ENCODE measurements around the gene GOSR1.
"Not testable (repeated sequence)": the region's sequence is repeated elsewhere in the genome, so short reads cannot be mapped to it uniquely, and the experiment has no call there.

Gene GOSR1

DNA sequence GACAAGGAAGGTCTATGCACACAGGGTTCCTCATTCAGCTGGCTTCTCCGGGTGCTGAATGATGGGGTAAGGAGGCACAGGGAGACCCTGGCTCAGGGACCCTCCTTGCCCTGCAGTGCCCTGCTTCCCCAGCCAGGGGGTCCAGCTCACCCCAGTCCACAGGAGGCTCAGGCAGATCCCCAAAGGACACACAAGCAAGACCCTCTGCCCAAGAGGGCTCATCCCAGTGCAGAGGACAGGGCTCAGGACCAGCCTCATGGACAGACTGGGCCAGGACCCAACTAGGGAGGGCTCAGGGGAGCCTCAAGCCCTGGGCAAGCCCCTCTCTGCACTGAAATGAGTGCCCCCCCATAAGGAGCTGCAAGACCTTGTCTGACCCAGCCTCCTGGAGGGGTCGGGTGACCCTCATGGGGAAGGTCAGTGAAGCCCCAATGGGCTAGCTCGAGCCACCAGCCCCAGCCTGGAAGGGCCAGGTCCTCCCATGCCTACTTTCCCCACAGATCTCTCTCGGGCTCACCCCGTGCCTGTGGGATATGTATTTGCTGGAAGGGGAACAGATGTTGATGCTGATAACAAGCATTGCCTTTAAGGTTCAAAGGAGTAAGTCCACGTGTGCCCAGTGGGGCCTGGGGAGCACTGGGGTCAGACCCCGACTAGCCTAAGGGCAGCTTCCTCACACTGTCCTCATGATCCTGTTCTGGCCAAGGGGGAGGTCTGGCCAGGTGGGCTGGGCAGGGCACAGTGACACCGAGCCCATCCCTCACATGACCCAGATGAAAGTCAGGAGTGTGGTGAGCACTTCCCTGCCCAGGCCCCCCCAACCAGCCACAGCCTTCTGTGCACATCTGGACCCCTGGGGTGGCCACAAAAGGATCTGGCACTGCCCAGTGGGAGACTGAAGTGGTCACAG lies 83.2 kb downstream of the GOSR1 start:
- H3K27me3 ChIP-seq (ENCODE audit: control insufficient read depth in 1 of 2, insufficient read depth in 2 of 2, low read length in 2 of 2); H3K27ac ChIP-seq (ENCODE audit: low read depth, low read length); H3K4me1 ChIP-seq (ENCODE audit: control insufficient read depth in 1 of 2, insufficient read depth in 2 of 2, low read length in 2 of 2); H3K4me3 ChIP-seq (ENCODE audit: low read depth in 1 of 2, low read length in 2 of 2); H3K36me3 ChIP-seq (ENCODE audit: control insufficient read depth in 1 of 2, insufficient read depth in 2 of 2, low read length in 2 of 2); H3K9me3 ChIP-seq (ENCODE audit: control insufficient read depth in 1 of 2, low read length in 2 of 2); H3K9ac ChIP-seq (ENCODE audit: low read depth in 1 of 2, low read length in 2 of 2): not testable (repeated sequence)

GRCh38 chr17:30561766-30562165 lies 84.6 kb downstream of the GOSR1 start:
- H3K9me3 ChIP-seq (ENCODE audit: control insufficient read depth in 1 of 2, low read length in 2 of 2); H3K9ac ChIP-seq (ENCODE audit: low read depth in 1 of 2, low read length in 2 of 2); H3K4me1 ChIP-seq (ENCODE audit: control insufficient read depth in 1 of 2, insufficient read depth in 2 of 2, low read length in 2 of 2); H3K27me3 ChIP-seq (ENCODE audit: control insufficient read depth in 1 of 2, insufficient read depth in 2 of 2, low read length in 2 of 2); H3K4me3 ChIP-seq (ENCODE audit: low read depth in 1 of 2, low read length in 2 of 2); H3K36me3 ChIP-seq (ENCODE audit: control insufficient read depth in 1 of 2, insufficient read depth in 2 of 2, low read length in 2 of 2); H3K27ac ChIP-seq (ENCODE audit: low read depth, low read length): not testable (repeated sequence)

- H3K27ac ChIP-seq (ENCODE audit: low read depth, low read length); H3K4me3 ChIP-seq (ENCODE audit: low read depth in 1 of 2, low read length in 2 of 2); H3K9ac ChIP-seq (ENCODE audit: low read depth in 1 of 2, low read length in 2 of 2); H3K9me3 ChIP-seq (ENCODE audit: control insufficient read depth in 1 of 2, low read length in 2 of 2); H3K36me3 ChIP-seq (ENCODE audit: control insufficient read depth in 1 of 2, insufficient read depth in 2 of 2, low read length in 2 of 2); H3K4me1 ChIP-seq (ENCODE audit: control insufficient read depth in 1 of 2, insufficient read depth in 2 of 2, low read length in 2 of 2); H3K27me3 ChIP-seq (ENCODE audit: control insufficient read depth in 1 of 2, insufficient read depth in 2 of 2, low read length in 2 of 2): not testable (repeated sequence)
These were observed 86.1 kb downstream of the GOSR1 start for GRCh38 chr17:30563131-30563904.

DNA sequence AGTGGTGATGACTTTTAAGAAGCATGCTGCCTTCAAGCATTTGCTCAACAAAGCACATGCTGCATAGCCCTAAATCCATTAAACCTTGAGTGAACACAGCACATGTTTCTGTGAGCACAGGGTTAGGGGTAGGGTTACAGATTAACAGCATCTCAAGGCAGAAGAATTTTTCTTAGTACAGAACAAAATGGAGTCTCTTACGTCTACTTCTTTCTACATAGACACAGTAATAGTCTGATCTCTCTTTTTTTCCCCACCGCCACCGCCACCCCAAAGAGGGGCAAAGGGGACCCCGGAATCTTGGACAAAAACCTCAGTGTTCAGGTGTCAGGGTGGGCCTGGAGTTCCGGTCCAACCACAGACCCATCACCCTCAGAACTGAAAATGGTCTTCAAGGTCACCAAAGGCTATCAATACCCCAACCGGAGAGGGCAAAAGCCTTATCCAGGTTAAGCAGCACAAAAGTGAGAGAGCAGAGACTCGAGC lies 86.7 kb downstream of the GOSR1 start:
- not testable (repeated sequence) for H3K9ac ChIP-seq (ENCODE audit: low read depth in 1 of 2, low read length in 2 of 2); H3K4me1 ChIP-seq (ENCODE audit: control insufficient read depth in 1 of 2, insufficient read depth in 2 of 2, low read length in 2 of 2); H3K27ac ChIP-seq (ENCODE audit: low read depth, low read length); H3K36me3 ChIP-seq (ENCODE audit: control insufficient read depth in 1 of 2, insufficient read depth in 2 of 2, low read length in 2 of 2); H3K27me3 ChIP-seq (ENCODE audit: control insufficient read depth in 1 of 2, insufficient read depth in 2 of 2, low read length in 2 of 2); H3K9me3 ChIP-seq (ENCODE audit: control insufficient read depth in 1 of 2, low read length in 2 of 2); H3K4me3 ChIP-seq (ENCODE audit: low read depth in 1 of 2, low read length in 2 of 2)

DNA sequence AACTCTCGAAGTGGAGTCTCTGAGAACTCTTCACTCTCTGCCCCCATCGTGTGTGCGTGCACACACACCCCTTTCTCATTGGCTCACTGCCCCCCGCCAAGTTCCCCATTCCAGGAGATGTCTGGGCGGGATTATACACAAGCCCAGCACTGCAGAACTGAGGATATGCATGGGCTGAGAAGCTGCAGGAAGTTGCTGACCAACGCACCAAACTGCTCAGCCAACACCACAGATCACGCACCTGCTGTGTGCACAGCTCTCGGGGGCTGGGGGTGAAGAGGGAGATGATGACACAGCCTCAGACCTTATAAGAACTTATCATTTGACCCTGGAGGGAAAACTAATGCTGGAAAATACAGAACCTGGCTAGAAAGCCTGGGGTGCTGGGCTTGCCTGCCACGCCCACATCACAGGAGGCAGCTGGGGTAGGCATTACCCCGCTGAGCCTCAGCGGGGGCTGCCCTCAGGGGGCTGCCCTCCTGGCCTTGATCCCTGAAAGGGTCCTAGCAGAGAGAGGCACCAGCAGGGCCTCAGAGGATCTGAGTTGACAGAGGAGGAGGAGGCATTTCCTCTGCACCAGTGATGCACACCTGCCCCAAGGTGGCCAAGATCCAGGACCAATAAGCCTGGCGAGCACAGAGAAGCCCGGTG lies 87.3 kb downstream of the GOSR1 start:
- H3K9ac ChIP-seq (ENCODE audit: low read depth in 1 of 2, low read length in 2 of 2); H3K4me3 ChIP-seq (ENCODE audit: low read depth in 1 of 2, low read length in 2 of 2); H3K9me3 ChIP-seq (ENCODE audit: control insufficient read depth in 1 of 2, low read length in 2 of 2); H3K36me3 ChIP-seq (ENCODE audit: control insufficient read depth in 1 of 2, insufficient read depth in 2 of 2, low read length in 2 of 2); H3K27me3 ChIP-seq (ENCODE audit: control insufficient read depth in 1 of 2, insufficient read depth in 2 of 2, low read length in 2 of 2); H3K4me1 ChIP-seq (ENCODE audit: control insufficient read depth in 1 of 2, insufficient read depth in 2 of 2, low read length in 2 of 2); H3K27ac ChIP-seq (ENCODE audit: low read depth, low read length): not testable (repeated sequence)

DNA sequence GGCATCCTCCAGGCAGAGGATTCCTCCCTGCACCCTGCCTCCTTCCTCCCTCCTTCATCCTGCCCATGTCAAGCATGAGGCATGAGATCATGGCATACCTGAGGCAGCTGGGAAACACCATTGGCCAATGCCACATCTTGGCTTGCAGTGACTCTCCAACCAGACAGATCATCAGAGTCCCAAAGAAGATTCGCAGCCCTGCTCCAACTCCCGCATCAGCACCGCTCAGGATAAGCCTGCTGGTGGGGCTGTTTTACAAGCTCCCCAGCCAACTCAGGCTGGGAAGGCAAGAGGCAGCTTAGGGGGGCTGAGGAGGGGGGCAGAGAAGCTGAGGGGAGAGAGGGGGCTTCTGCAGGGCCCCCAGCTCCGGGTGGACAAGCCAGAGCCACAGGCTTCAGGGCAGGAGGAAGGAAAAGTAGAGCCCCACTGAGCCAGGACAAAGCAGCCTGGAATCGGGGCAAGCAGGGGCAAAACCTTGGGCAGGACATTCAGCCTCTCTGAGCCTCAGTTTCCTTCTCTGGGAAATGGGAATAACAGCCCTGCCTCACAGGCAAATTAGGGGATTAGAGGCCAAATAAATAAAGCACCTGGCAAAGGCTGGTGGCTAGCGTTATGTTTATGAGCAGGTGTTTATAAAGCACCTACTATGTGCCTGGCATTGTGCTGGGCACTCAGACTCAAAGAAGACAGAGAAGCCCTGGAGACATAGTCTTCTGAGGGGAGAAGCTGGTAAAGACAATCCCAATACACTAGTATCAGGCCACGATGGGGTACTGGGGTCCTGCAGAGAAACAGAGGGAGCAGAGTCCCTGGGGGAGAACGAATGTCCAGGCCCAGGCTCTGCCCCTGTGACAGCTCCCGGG lies 88.1 kb downstream of the GOSR1 start:
- no peaks in the 10 kb centered on the region for H3K9me3 ChIP-seq (ENCODE audit: control insufficient read depth in 1 of 2, low read length in 2 of 2)
- no peak overlapping the region for H3K4me3 ChIP-seq (ENCODE audit: low read depth in 1 of 2, low read length in 2 of 2)
- H3K4me1 ChIP-seq (ENCODE audit: control insufficient read depth in 1 of 2, insufficient read depth in 2 of 2, low read length in 2 of 2) = no peaks in the 10 kb centered on the region
- no peaks in the 10 kb centered on the region for H3K36me3 ChIP-seq (ENCODE audit: control insufficient read depth in 1 of 2, insufficient read depth in 2 of 2, low read length in 2 of 2)
- no peak overlapping the region for H3K9ac ChIP-seq (ENCODE audit: low read depth in 1 of 2, low read length in 2 of 2)
- no peaks in the 10 kb centered on the region for H3K27me3 ChIP-seq (ENCODE audit: control insufficient read depth in 1 of 2, insufficient read depth in 2 of 2, low read length in 2 of 2)
- no peak overlapping the region for H3K27ac ChIP-seq (ENCODE audit: low read depth, low read length)

GRCh38 chr17:30566104-30566503 lies 88.9 kb downstream of the GOSR1 start:
- not testable (repeated sequence) for H3K36me3 ChIP-seq (ENCODE audit: control insufficient read depth in 1 of 2, insufficient read depth in 2 of 2, low read length in 2 of 2); H3K9me3 ChIP-seq (ENCODE audit: control insufficient read depth in 1 of 2, low read length in 2 of 2); H3K27me3 ChIP-seq (ENCODE audit: control insufficient read depth in 1 of 2, insufficient read depth in 2 of 2, low read length in 2 of 2); H3K27ac ChIP-seq (ENCODE audit: low read depth, low read length); H3K4me3 ChIP-seq (ENCODE audit: low read depth in 1 of 2, low read length in 2 of 2); H3K9ac ChIP-seq (ENCODE audit: low read depth in 1 of 2, low read length in 2 of 2); H3K4me1 ChIP-seq (ENCODE audit: control insufficient read depth in 1 of 2, insufficient read depth in 2 of 2, low read length in 2 of 2)

DNA sequence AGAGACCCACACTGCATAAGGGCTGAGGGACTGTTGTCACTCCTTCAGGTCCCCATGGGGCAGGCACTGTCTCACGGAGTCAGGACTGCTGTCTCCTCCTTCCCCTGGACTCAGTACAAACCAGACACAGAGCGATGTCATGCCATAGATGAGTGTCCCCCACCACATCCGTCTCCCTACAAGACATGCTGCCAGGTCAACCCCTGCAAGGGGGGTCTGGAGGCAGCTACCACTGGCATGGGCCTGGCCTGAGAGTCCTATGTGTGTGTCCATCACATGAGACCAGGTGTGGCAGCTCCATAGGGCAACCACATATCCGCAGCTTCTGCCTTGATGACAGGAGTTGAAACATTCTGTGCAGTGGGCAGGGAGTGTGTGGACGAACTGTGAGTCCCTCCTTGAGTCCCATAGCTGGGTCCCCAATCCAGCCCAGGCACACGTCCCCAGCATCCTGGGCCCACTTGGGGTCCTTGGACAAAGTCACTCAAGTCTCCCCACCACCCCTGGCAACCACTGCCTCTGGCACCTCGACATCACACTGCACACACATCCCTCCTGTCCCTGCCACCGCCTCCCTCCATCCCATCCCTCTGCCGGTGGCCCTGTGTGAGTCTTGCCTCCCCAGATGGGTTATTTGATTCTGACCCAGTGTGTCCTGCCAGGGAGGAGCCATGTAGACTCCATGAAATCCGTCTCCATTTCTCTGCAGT lies 89.5 kb downstream of the GOSR1 start:
- not testable (repeated sequence) for H3K4me1 ChIP-seq (ENCODE audit: control insufficient read depth in 1 of 2, insufficient read depth in 2 of 2, low read length in 2 of 2); H3K36me3 ChIP-seq (ENCODE audit: control insufficient read depth in 1 of 2, insufficient read depth in 2 of 2, low read length in 2 of 2); H3K9ac ChIP-seq (ENCODE audit: low read depth in 1 of 2, low read length in 2 of 2); H3K27ac ChIP-seq (ENCODE audit: low read depth, low read length); H3K27me3 ChIP-seq (ENCODE audit: control insufficient read depth in 1 of 2, insufficient read depth in 2 of 2, low read length in 2 of 2); H3K4me3 ChIP-seq (ENCODE audit: low read depth in 1 of 2, low read length in 2 of 2); H3K9me3 ChIP-seq (ENCODE audit: control insufficient read depth in 1 of 2, low read length in 2 of 2)

DNA sequence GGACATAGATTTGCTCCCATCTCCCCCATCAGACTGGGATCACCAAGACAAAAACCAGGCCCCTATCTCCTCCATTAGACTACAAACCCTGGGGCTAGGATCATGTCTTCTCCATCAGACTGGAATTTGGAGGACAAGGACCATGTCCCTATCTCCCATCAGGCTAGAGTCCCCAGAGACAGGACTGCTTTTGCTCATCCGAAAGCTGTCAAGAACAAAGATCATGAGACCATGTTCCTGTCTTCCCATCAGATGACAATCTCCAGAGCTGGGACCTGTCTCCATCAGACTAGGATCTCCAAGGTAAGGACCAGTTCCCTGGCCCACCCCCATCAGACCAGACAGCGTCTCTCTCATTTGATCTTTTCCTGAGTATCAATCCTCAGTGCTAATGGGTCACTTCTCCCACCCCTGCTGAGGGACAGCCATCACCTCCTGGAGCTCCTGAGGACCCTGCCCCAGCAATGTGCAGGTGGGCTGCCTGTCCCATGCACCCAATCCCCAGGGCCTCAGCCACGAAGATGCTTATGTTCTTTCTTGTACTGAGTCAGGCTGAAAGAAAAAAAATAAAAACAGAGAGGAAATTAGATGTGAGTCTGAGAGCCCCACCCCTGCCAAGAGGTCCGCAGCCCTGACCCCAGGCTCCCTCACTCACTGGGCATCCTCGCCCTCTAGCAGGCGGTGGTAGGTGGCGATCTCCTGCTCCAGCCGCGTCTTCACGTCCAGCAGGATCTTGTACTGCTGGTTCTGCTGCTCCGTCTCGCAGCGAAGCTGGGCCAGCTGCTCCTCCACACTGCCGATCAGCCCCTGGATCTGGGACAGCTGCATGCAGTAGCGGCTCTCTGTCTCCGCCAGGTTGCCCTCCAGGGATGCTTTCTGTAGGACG lies 90.3 kb downstream of the GOSR1 start:
- no peak overlapping the region for H3K27ac ChIP-seq (ENCODE audit: low read depth, low read length)
- H3K9ac ChIP-seq (ENCODE audit: low read depth in 1 of 2, low read length in 2 of 2) = no peak overlapping the region
- no peaks in the 10 kb centered on the region for H3K36me3 ChIP-seq (ENCODE audit: control insufficient read depth in 1 of 2, insufficient read depth in 2 of 2, low read length in 2 of 2)
- H3K4me1 ChIP-seq (ENCODE audit: control insufficient read depth in 1 of 2, insufficient read depth in 2 of 2, low read length in 2 of 2) = no peaks in the 10 kb centered on the region
- H3K4me3 ChIP-seq (ENCODE audit: low read depth in 1 of 2, low read length in 2 of 2) = no peak overlapping the region
- H3K9me3 ChIP-seq (ENCODE audit: control insufficient read depth in 1 of 2, low read length in 2 of 2) = no peaks in the 10 kb centered on the region
- H3K27me3 ChIP-seq (ENCODE audit: control insufficient read depth in 1 of 2, insufficient read depth in 2 of 2, low read length in 2 of 2) = no peaks in the 10 kb centered on the region
